GM19099 (cell line): ENCODE measurements around the gene LHB.
"Not testable (repeated sequence)": the region's sequence is repeated elsewhere in the genome, so short reads cannot be mapped to it uniquely, and the experiment has no call there.

Experiments
- POLR2A ChIP-seq: IDR thresholded peaks from 3 replicates; pipeline ENCODE4 v1.6.1; 2011; ENCODE audit warnings: low read depth; ENCODE audit not compliant: insufficient read length; ENCODE audit errors: extremely low read depth

Gene LHB

DNA sequence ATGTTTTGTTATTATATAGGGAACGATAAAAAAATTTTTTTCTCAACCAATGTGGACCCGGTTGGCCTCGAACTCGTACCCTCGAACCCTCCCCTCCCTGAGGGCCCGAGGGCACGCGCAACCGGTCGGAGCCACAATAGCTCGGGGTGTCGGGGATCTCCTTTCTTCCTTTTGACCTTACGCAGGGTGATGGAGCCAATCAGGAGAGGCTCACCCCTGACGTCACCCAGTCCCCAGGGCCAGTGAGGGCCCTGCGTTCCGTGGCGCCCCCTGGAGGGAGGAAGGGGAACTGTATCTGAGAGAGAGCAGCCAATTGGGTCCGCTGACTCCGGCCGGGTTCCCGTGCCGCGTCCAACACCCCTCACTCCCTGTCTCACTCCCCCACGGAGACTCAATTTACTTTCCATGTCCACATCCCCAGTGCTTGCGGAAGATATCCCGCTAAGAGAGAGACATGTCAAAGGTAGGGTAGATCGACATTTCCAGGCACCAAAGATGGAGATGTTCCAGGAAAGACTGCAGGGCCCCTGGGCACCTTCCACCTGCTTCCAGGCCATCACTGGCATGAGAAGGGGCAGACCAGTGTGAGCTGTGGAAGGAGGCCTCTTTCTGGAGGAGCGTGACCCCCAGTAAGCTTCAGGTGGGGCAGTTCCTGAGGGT lies 14.9 kb upstream of the LHB start, which contains the start of gene CGB2:
Gene CGB2, plus strand, starts transcription at position 249 of the 660 bp plus-strand sequence. Its CDS starts 206 bp downstream, at position 455.
- not testable (repeated sequence) for TF ChIP-seq POLR2A

DNA sequence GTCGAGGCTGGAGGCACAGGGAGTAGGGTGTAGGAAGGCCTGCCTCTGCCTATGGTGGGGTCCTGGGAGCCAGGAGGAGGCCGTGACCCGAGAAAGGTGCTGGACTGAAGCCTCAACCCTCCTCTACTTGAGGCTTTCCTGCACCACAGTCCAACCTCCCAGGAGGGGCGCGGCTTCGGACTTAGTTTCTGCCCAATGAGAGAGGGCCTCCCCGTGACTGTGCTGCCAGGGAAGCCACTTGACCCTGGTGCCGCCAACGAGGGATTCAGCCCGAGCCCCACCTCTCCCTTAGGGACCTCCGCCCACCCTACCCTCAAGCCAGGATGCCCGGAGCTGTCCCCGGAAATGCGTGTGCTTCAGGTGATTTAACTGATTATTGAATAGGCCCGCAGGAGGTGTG lies 7.3 kb upstream of the LHB start, which contains the start of gene CGB3:
Gene CGB3, minus strand, starts transcription at position 101 of the 400 bp plus-strand sequence. CDS start 362 bp downstream, outside the sequence.
- TF ChIP-seq POLR2A: not testable (repeated sequence)

DNA sequence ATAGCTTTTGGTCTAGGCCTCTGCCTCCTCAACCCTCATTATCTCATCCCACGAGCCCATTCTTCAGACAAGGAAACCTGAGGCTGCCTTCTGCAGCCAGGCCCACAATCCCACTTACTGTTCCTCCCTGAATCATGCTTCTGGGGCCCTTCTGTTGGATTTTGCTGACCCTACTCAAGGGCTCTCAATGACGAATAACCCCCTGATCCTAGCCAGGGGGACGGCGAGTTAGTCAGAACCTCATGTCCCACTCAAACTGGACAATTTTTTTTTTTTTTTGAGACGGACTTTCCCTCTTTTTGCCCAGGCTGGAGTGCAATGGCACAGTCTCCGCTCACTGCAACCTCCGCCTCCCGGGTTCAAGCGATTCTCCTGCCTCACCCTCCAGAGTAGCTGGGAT lies 5.2 kb upstream of the LHB start:
- no peak for TF ChIP-seq POLR2A

DNA sequence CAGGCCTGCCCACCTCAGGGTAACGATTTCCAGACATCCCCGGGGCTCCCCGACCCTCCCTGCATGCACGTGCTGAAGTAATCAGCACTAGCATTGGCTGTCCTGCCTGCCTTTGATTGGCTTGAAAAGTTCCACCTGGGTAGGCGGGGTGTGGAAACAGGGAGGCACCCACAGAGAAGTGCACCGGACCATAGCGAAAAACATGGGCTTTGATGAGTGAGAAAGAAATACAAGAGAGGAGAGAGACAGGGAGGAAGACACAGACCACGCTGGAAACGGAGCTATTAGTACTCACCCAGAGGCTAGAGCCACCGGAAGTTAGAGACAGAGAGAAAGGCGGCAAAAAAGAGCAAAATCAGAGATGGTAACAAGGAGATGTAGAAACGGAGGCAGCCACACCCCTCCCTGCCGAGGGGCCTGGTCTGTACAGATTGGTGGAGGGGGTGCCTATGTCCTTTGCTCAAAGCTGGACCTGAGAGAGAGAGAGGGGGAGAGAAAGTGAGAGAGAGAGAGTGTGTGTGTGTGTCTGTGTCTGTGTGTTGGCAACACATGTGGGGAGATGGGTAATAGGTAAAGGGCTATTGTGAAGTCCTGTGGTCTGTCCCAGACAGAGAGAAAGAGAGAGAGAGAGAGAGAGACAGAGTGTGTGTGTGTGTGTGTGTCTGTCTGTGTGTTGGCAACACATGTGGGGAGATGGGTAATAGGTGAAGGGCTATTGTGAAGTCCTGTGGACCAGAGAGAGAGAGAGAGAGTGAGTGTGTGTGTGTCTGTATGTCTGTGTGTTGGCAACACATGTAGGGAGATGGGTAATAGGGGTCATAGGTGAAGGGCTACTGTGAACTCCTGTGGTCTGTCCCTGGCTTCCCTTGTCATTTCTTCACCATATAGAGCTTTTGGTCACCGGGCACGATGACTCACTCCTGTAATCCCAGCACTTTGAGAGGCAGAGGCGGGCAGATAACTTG lies 4.3 kb upstream of the LHB start:
- TF ChIP-seq POLR2A: no peak

DNA sequence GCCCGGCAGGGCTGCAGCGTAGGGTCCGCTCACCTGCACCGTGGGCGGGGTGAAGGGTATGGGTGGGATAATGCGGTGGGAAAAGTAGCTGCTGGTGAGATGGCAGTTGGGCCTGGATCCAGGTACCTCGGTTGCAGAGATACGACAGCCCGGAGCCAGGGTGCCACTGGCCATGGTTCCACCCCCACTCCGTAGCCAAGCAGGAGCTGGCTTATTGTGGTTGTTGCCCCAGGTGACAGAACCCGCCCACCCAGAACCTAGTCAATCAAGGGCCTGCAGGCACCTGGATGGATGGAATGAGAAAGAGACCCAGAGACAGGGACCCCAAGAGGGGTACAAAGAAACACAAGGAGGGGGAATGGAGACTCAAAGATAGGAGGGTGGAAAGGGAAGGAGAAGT lies 3.5 kb upstream of the LHB start:
- TF ChIP-seq POLR2A: no peak

DNA sequence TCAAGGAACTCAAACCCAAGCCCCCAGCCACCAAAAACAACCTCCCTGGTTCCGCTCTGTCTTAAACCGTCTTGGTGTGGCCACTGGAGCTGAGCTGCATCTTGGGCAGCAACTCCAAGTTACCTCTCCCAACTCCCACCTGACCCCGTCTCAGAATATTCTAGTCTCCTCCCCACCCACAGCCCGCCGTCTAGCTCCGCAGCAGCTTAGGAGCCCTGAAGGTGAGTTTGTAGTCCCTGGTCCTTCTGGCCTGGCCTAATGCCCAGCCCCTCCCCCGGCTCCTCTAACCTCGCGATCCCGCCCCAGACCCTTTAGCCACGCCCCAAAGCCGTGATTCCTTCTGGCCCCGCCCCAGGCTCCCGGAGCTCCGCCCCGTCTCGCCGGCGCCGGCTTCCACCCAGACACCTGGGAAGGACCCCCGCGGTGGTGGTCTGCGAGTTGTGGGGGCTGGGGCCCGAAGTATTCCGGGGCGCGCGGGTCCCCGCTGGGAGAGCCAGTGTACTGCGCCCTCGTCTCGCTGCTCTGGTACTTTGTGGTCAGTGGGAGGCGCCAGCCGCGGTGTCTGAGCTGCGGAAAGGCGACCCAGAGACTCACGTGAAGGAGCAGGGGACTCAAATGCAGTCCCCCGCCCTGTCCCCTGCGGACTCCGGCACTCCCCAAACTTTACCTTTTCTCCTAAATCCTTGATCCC lies 2.5 kb upstream of the LHB start:
- no peak for TF ChIP-seq POLR2A

DNA sequence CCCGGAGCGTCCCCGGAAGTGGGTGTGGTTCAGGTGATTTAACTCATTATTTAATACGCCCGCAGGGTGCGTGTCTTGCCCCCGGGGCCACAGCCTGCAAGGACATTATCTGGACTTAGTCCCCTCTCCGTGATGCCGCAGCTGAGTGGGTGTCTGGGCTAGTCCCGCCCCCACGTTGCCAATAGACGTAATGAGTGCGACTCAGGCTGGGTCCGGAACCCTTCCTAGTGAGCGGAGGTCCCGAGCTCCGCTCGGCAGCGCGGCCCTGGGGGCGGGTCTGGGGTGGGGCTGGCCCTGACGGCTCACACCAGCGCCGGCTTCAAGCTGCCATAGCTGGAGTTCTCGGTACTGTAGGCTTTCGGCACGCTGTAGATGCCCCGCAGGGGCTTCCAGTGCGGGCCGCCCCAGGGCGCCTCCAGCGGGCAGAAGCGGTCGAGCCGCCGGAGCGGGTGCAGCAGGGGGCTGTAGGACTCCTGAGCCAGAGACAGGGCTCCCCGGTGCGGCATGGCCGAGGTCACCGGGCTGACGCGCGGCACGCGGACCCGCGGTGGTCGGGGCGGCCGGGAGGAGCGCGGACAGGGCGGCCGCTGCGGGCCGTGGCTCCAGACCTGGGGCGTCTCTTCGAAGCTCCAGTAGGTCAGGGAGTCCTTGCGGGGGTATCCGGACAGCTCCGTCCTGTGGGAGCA lies 918 bp upstream of the LHB start:
- no peak for TF ChIP-seq POLR2A

DNA sequence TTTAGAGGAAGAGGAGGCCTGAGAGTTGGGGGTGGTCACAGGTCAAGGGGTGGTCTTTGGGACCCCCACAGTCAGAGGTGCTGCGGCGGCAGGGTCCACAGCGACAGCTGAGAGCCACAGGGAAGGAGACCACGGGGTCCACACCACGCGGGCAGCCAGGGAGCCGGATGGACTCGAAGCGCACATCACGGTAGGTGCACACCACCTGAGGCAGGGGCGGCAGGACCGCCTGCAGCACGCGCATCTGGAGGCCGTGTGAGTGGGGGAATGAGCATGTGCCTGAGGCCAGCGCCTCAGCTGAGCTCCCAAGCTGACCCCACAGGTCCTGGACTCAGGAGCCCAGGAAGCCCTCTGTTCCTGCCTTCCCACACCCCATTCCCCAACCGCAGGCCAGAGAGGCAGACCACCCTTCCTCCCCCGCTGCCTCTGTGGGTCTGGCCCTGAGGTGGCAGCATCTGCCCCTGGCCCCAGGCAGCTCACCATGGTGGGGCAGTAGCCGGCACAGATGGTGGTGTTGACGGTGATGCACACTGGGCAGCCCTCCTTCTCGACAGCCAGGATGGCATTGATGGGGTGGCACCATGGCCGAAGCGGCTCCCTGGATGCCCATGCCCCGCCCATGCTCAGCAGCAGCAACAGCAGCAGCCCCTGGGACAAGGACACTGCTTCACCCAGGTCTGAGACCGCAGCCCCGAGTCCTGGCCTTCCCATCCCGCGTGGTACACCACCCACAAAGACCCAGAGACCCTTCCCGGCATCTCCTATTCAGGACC lies 638 bp downstream of the LHB start:
- TF ChIP-seq POLR2A: no peak

DNA sequence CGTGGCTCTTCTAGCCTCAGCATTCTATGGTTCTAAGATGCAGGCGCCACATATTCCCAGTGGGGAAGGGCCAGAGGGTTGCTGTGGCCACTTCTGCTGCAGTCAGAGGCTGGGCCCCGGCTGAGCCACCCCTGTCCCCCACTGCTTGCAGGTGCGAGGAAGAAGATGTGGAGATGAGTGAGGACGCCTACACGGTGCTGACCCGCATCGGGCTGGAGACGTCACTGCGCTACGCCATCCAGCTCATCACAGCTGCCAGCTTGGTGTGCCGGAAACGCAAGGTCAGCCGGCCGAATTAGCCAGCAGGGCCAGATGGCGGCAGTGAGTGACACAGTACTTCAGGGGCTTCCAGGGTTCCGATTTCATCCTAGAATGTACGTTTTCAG lies 2.0 kb downstream of the LHB start:
- no peak for TF ChIP-seq POLR2A

DNA sequence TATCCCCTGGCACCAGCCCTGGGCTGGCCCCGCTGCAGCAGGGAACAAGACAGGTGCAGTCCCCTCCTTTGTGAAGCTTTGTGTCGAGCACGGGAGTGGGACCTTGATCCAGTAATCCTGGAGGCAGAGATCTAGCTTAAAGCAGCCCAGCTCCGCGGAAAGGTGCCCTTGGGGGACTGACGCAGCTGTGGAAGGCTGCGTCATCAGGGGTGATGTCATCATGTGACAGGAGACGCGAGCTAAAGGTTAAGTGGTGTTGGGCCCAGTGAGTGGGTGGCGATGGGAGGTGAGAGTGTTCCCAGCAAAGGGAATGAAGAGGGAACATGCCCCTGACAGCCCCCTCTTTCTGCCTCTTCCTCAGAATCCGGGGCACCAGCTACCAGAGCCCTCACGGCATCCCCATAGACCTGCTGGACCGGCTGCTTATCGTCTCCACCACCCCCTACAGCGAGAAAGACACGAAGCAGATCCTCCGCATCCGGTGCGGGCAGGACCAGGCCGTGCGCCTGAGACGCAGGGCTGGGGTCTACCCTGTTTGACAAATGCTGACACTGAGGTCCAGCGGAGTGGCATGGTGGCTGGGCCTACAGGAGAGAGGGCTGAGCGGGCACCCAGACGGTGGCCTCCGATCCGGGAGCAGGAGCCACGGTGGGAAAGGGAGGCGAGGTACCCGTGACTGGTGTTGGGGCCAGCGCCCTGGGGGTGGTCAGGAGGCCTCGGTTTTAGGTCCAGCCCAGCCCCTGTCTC lies 2.6 kb downstream of the LHB start:
- no peak for TF ChIP-seq POLR2A

DNA sequence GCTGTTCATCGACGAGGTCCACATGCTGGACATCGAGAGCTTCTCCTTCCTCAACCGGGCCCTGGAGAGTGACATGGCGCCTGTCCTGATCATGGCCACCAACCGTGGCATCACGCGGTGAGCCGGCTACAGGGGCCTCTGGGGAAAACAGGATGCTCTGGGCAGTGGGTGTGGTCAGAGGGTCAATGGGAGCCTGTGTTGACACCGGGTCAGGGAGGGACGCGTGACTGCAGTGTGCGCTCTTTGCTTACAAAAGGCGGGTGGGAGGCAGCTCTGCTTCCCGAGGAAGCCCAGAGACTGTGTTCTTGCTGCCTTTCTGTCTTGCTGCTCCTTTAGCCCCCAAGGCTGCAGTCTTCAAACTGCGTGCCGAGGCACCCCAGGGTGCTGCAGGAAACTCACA lies 5.7 kb downstream of the LHB start:
- no peak for TF ChIP-seq POLR2A

DNA sequence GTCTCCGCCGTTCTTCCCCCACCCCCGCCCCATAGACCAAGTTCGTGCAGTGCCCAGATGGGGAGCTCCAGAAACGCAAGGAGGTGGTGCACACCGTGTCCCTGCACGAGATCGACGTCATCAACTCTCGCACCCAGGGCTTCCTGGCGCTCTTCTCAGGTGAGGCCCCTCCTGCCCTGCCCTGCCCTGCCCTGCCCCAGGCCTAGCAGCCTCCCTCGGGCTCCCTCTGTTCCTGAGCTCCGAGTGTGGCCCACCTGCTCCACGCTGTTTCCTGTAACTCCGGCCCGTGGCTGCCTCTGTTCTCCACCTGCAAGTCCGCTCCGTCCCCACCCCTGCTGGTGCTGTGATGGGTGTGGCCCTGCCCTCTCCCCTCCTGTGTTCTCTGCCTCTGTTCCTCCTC lies 6.4 kb downstream of the LHB start:
- no peak for TF ChIP-seq POLR2A

DNA sequence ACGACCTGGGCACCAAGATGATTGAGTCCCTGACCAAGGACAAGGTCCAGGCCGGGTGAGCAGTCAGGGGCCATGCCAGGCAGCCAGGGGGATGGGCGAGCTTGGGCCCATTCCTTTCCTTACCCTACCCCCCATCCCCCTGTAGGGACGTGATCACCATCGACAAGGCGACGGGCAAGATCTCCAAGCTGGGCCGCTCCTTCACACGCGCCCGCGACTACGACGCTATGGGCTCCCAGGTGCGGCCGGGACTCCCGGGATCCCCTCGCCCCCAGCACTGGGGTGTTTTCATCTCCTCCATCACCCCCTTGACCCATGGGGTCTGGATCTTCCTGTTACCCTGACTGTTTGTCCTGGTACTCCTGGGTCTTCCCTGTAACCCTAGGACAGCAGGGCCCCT lies 7.1 kb downstream of the LHB start:
- TF ChIP-seq POLR2A: no peak
